Common myeloid progenitor, CD34-positive (primary cell): Measurements from ENCODE around the gene LRRC39.

Source experiments
- CTCF ChIA-PET: fragments of 350-600 bp; sonication (Branson Sonifier 250); formaldehyde crosslinking; loops from one replicate; lab custom pipeline; 2021; ENCODE audit warnings: antibody characterized with exemption; lab: Charles Lee
- POLR2A ChIA-PET: fragments of 350-600 bp; sonication (Branson Sonifier 250); formaldehyde crosslinking; loops from one replicate; lab custom pipeline; 2021; ENCODE audit warnings: antibody characterized with exemption; lab: Charles Lee
- DNase-seq, 3 donors: peaks; one replicate each; pipeline versions ENCODE4 v3.0.0 to v3.0.0-alpha.2; 2013
- H3K27ac ChIP-seq, 2 experiments: 1 replicate in 1 of 2; 2 replicates in 1 of 2; pipeline ENCODE4 v1.7.0; 2013; ENCODE audit warnings: inconsistent platforms in 2 of 2, low read length in 2 of 2, mild to moderate bottlenecking in 2 of 2, low read depth in 1 of 2, moderate library complexity in 1 of 2; ENCODE audit not compliant: severe bottlenecking in 2 of 2, insufficient read depth in 1 of 2, poor library complexity in 1 of 2
- H3K27me3 ChIP-seq, 5 experiments: replicated peaks in 2 of 5; 1 replicate in 3 of 5; 2 replicates in 2 of 5; pipeline versions ENCODE4 v1.6.1 to v1.7.0; 2013; ENCODE audit warnings: low read length in 4 of 5, mild to moderate bottlenecking in 2 of 5, moderate library complexity in 2 of 5, inconsistent platforms in 1 of 5; ENCODE audit not compliant: insufficient read depth in 5 of 5, control insufficient read depth in 4 of 5
- H3K36me3 ChIP-seq, 4 experiments: 1 replicate in 2 of 4; 2 replicates in 2 of 4; pipeline versions ENCODE4 v1.6.1 to v1.7.0; 2013; ENCODE audit warnings: low read length in 3 of 4, control low read depth in 1 of 4, mild to moderate bottlenecking in 1 of 4; ENCODE audit not compliant: control insufficient read depth in 4 of 4, insufficient read depth in 4 of 4
- H3K4me1 ChIP-seq, 4 experiments: 1 replicate in 3 of 4; 2 replicates in 1 of 4; pipeline versions ENCODE4 v1.6.1 to v1.7.1; 2013; ENCODE audit warnings: low read length in 3 of 4, mild to moderate bottlenecking in 3 of 4, control low read depth in 1 of 4, inconsistent platforms in 1 of 4, moderate library complexity in 1 of 4; ENCODE audit not compliant: control insufficient read depth in 4 of 4, insufficient read depth in 4 of 4; ENCODE audit errors: control extremely low read depth in 1 of 4
- H3K4me3 ChIP-seq, 7 experiments: 1 replicate in 4 of 7; 2 replicates in 3 of 7; pipeline versions ENCODE4 v1.5.1 to v1.7.0; 2013; ENCODE audit warnings: mild to moderate bottlenecking in 7 of 7, low read length in 6 of 7, moderate library complexity in 6 of 7, inconsistent platforms in 2 of 7, low read depth in 2 of 7, control low read depth in 1 of 7; ENCODE audit not compliant: insufficient read depth in 4 of 7, control insufficient read depth in 1 of 7; ENCODE audit errors: extremely low read depth in 1 of 7
- H3K9me3 ChIP-seq, 5 experiments: 1 replicate in 4 of 5; 2 replicates in 1 of 5; pipeline versions ENCODE4 v1.6.1 to v1.7.1; 2013; ENCODE audit warnings: low read length in 4 of 5, mild to moderate bottlenecking in 2 of 5, inconsistent platforms in 1 of 5, low read depth in 1 of 5, moderate library complexity in 1 of 5; ENCODE audit not compliant: control insufficient read depth in 4 of 5, insufficient read depth in 2 of 5; ENCODE audit errors: control extremely low read depth in 1 of 5
- WGBS: methylation state at CpG from one replicate; pipeline ENCODE4 v1.1.5; 2013; ENCODE audit not compliant: insufficient coverage; 5-methylcytosine and 5-hydroxymethylcytosine counted together

The LRRC39 gene

DNA sequence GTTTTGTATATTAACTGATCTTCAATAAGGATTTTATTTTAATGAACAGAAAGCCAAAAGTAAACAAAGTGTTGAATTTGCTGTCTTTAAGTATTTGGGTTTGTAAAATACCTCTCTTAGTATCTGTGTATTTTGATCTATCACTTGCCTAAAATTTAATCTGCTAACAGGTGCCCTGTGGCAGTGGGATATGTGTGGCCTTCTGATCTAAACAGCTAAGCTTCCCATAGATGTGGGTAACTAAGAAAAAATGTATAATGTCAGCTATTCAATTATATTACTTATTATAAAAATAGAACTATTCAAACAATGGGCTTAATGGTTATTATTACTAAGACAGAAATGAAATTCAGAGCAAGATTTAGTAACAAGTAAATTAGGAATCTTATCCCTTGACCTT lies 15.2 kb downstream of the LRRC39 start:
- no peaks in the 10 kb centered on the region for H3K4me1 ChIP-seq
- POLR2A ChIA-PET = no interaction called here
- H3K27ac ChIP-seq = no peak overlapping the region
- H3K9me3 ChIP-seq = peaks cover 0 to 1% (median 0%) of the 10 kb centered on the region in 5 experiments
- CTCF ChIA-PET = interaction anchor here (0.6 kb wide), 1 partner anchor 311 kb away, joined by 3 read pairs; no protein-coding TSS in a partner anchor
- H3K36me3 ChIP-seq = no peaks in the 10 kb centered on the region
- DNase-seq = no peak
- H3K4me3 ChIP-seq = no peak overlapping the region
- no peaks in the 10 kb centered on the region for H3K27me3 ChIP-seq

DNA sequence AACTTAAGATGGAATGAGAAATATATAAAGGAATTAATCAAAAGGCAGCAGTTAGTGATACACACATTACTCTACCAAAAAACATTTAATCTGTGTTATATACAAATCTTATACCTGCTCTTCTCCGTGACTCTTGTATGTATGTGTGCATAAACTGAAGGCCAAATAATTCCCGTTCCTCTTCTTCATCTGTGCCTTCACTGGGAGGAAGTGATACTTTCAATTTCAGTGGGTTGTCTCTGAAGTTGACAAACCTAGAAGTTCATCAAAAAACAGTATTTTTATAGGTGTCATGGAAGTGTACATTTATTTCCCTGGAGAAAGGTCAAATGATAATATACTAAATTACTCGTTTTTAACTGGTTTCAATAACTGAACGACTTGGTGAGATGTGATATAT lies 25.8 kb downstream of the LRRC39 start:
- Histone ChIP-seq H3K4me3 (no peak overlapping the region), H3K4me1 (no peaks in the 10 kb centered on the region), H3K27ac (no peak overlapping the region), H3K9me3 (no peaks in the 10 kb centered on the region), H3K36me3 (peaks cover 0 to 24% (median 11%) of the 10 kb centered on the region in 4 experiments), H3K27me3 (no peaks in the 10 kb centered on the region)
- WGBS = no CpG with 5 or more reads among the region's 4 CpGs
- ChIA-PET POLR2A (no interaction called here), CTCF (no interaction called here)
- no peak for DNase-seq

DNA sequence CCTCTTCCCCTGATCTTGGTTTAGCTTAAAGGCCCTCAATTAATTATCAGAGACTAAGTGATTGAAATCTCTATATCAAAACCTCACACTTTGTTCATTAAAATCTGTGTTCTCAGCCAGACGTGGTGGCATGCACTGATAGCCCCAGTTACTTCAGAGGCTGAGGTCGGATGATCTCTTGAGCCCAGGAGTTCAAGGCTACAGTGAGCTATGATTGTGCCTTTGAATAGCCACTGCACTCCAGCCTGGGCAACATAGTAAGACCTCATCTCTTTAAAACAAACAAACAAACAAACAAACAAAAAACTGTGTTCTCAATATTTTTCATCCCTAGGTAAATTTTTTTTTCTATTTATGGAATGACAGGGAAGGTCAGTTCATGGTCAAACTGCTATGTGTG lies 26.4 kb downstream of the LRRC39 start:
- DNase-seq = no peak
- Histone ChIP-seq H3K9me3 (no peaks in the 10 kb centered on the region), H3K4me3 (no peak overlapping the region), H3K36me3 (peaks cover 0 to 27% (median 13%) of the 10 kb centered on the region in 4 experiments), H3K27ac (no peak overlapping the region), H3K4me1 (no peaks in the 10 kb centered on the region), H3K27me3 (no peaks in the 10 kb centered on the region)
- CTCF ChIA-PET = no interaction called here
- POLR2A ChIA-PET = no interaction called here
- 78% methylated on average over 1 of the region's 2 CpGs for WGBS

DNA sequence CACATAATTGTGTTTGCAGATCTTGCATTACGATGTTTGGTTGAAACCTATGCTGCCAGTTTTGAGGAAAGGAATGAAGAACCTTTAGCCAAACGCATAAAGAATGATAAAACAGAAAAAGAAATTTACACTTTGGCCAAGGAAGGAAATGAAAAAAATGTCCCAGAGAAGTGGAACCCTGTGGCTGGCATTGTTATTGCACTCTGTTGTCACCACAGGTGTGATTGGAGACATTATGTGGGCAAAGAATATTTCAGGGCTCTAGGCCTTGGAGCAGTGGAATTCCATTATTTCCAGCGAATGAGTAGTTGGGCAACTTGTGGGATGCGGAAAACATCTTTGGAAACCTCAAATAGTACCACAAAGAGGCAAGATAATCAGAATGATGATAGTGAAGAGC lies 30.2 kb downstream of the LRRC39 start:
- DNase-seq = no peak
- Histone ChIP-seq H3K27me3 (no peaks in the 10 kb centered on the region), H3K4me1 (no peaks in the 10 kb centered on the region), H3K36me3 (peaks cover 17 to 64% (median 29%) of the 10 kb centered on the region in 4 experiments), H3K4me3 (no peak overlapping the region), H3K27ac (no peak overlapping the region), H3K9me3 (no peaks in the 10 kb centered on the region)
- ChIA-PET CTCF (interaction anchor here (0.9 kb wide), 1 partner anchor 305 kb away, joined by 4 read pairs; no protein-coding TSS in a partner anchor), POLR2A (no interaction called here)
- 100% methylated on average over 1 of the region's 4 CpGs for WGBS

DNA sequence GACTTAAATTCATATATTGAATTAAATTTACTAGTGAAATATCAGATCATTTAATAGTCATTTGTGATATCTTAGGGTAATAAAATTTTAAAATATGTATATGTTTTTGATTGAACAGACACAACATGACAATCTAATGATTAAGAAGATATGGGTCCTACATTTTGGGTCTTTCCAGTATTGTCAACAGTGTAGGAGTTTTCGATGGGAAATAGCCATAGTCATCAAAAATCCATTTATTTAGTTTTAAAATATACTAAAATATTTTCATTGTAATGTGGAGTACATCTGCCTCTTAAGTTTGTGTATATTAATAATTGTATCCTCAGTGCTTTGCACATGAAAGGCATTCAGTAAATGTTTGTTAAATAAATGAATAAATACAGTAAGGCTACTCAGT lies 31.1 kb downstream of the LRRC39 start:
- CTCF ChIA-PET = no interaction called here
- H3K4me1 ChIP-seq = no peaks in the 10 kb centered on the region
- POLR2A ChIA-PET = no interaction called here
- H3K9me3 ChIP-seq = no peaks in the 10 kb centered on the region
- no peak overlapping the region for H3K4me3 ChIP-seq
- peaks cover 21 to 73% (median 34%) of the 10 kb centered on the region in 4 experiments for H3K36me3 ChIP-seq
- WGBS = no CpG with 5 or more reads among the region's 1 CpG
- H3K27me3 ChIP-seq = no peaks in the 10 kb centered on the region
- H3K27ac ChIP-seq = no peak overlapping the region
- no peak for DNase-seq

DNA sequence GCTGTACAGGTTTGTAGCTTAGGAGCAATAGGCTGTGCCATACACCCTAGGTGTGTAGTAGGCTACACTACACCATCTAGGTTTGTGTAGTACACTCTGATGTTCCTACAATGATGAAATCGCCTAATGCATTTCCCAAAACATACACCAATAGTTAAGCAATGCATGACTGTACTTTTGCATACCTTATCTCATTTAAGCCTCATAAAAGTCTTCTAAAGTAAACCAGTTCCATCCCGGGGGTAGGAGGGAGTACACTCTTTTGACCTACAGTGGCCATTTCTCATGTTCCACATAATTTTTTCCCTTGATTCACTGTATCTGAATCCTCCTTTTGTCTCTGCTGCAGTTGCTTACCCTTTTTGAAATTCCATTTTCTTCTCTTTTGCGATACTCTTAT lies 32.9 kb downstream of the LRRC39 start:
- Histone ChIP-seq H3K4me1 (no peaks in the 10 kb centered on the region), H3K9me3 (no peaks in the 10 kb centered on the region), H3K27ac (no peak overlapping the region), H3K4me3 (no peak overlapping the region), H3K27me3 (no peaks in the 10 kb centered on the region), H3K36me3 (peaks cover 28 to 87% (median 45%) of the 10 kb centered on the region in 4 experiments)
- 94% methylated on average over 3 of the region's 3 CpGs for WGBS
- POLR2A ChIA-PET = no interaction called here
- CTCF ChIA-PET = interaction anchor here (0.7 kb wide), 1 partner anchor 103 kb away, joined by 3 read pairs; no protein-coding TSS in a partner anchor
- no peak for DNase-seq

DNA sequence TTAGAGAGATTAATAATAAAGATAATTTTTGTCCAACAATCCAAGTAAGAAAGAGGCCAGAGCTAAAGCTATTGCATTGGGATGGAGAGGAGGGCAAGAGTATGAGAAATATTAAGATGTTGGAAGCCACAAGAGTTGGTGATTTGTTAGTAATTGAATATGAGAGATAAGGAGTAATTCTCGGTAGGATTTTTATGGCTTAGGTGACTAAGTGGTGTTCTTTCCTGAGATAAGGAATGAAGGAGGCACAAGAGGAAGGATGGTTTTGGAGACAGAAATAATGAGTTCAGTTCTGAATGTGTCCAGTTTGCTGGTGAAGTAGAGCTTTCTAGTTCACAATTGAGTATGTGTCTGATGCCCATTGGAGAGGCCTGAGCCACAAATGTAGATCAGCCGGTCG lies 35.7 kb downstream of the LRRC39 start:
- no peak overlapping the region for H3K4me3 ChIP-seq
- ChIA-PET POLR2A (no interaction called here), CTCF (no interaction called here)
- H3K27ac ChIP-seq = no peak overlapping the region
- H3K9me3 ChIP-seq = no peaks in the 10 kb centered on the region
- no peaks in the 10 kb centered on the region for H3K27me3 ChIP-seq
- H3K36me3 ChIP-seq = peaks cover 30 to 91% (median 60%) of the 10 kb centered on the region in 4 experiments
- no peak for DNase-seq
- WGBS = 96% methylated on average over 3 of the region's 3 CpGs
- no peaks in the 10 kb centered on the region for H3K4me1 ChIP-seq
